ENCODE measurements around the gene SPRY4.
A peak's percentile ranks its signal among the peaks of the same experiment; 100 is the strongest.
"Not testable (repeated sequence)": the region's sequence is repeated elsewhere in the genome, so short reads cannot be mapped to it uniquely, and the experiment has no call there.

The SPRY4 gene

DNA sequence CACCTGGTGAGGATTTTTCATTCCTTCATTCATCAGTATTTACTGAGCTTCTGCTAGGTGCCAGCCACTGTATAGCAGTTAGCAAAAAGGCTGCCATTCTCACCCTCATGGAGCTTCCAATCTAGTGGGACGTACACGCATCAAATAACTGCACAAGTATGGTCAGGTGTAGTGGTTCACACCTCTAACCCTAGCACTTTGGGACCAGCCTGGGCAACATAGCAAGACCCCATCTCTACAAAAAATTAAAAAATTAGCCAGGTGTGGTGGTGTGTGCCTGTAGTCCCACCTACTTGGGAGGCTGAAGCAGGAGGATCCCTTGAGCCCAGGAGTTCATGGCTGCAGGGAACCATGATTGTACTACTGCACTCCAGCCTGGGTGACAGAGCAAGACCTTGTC is 8.9 kb upstream of the SPRY4 start:
- not testable (repeated sequence) for ATAC-seq

DNA sequence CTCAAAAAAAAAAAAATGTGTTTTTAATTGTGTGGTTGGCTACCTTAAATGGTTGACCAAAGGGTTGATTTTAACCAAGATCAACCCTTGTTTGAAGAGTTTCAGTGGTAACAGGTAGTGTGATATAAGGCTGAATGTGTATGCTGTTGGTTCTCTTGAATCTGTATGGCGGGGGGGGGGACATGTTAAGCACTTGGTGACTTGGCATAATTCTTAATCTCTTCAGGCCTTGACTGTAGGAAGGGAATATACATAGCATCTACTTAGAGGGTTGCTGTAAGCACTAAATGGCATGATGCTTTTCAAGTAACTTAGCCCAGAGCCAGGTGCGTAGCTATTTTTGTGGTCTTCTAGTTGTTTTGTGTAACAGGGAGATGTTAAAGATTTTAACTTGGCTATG is 5.6 kb upstream of the SPRY4 start:
- no peak for ATAC-seq

DNA sequence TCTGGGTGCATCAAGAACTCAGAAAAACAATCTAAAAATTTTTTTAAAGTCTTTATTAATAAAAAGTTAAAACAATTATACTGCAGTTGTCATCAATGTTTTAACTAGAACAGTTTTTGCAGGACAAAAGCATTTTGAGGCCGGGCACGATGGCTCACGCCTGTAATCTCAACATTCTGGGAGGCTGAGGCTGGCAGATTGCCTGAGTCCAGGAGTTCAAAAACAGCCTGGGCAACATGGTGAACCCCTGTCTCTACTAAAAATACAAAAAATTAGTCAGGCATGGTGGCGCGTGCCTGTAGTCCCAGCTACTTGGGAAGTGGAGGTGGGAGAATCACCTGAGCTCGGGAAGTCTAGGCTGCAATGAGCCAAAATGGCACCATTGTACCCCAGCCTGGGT is 5.2 kb upstream of the SPRY4 start:
- ATAC-seq = no peak

DNA sequence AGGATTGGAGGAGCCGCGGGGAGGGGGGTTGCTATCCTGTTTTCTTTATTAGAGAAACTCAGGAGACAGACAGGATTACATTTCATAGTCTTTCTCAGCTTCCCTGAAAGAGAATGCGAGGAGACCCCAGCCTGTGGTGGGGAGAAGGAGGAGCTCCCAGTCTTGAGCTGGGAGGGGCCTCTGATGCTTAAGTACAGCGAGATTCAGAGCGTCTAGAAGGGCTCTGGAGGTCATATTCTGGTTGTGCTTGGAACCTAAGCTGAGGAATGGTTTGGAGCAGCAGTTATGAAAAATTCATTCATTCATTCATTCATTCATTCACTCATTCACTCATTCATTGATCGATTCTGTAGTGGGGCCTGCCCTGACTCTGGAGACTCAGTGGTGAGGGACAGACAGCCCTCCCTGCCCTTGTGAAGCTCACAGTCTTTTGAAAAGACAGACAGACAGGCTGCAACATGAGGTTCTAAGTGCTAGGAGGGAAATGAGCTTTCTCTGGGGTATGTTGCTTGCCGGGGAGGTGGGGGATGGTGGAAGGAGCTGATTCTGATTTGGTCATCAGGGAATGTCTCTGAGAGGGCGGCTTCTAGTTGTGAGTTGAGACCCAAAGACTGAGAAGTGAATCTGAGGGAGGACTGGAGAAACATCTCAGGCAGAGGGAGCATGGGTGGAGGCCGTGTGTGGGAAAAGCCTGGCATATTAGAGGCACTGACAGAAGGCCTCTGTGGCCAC is 2.5 kb upstream of the SPRY4 start:
- ATAC-seq = no peak

DNA sequence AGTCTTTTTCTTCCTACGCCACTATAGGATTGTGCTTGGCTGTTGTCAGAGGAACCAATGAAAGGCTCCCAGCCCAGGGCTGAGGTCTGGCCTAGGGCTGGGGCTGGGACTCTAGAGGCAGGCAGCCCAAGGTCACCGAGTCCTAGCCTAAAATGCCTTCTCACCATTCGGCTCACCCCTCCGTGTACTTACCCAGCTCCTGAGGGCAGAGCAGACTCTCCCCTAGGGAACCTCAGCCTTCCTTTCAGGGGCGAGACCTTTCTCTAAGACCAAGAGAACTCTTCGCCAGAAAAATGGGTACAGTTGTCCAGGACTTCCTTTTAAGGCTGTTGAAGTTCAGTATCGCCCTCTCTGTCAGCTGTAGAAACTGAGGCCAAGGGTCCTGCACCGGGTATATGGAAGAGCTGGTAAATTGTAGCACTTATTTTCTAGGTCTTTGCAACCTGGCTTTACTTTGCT is 1.7 kb upstream of the SPRY4 start:
- ATAC-seq = no peak

DNA sequence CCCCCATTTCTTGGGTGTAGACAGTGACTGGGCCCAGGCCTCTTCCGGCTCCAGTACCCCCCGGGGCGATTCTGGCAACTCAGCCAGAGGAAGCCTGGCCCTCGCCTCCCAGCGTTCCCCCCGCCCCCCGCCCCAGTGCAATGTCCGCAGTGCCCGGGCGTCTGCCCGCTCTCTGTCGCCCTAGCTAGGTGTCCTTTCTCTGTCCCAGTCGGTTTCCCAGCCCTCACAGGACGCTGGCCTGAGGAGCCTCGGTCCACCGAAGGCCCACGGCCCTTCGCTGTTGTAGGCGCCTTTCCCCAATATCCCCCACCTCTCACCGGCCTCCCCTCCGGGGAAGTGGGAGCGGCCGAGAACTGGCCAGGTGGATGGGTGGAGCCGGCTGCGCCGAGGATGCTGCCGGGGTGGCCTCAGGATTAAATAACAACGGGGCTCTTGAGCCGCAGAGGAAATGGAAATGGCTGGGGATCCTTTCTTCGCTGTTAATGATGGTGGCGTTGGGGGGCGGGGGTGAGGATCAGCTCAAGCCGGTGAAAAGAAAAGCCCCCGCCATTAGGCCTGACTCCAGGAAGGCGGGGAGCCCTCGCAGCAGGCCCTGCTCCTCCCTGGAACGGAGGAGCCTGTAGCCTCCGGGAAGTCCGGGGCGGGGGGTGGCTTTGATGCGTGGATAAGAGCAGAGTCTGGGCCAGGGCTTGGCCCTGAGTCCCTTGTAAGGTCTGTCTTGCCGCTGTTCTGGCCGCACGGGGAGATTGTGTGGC is 1.1 kb upstream of the SPRY4 start:
- no peak for ATAC-seq

DNA sequence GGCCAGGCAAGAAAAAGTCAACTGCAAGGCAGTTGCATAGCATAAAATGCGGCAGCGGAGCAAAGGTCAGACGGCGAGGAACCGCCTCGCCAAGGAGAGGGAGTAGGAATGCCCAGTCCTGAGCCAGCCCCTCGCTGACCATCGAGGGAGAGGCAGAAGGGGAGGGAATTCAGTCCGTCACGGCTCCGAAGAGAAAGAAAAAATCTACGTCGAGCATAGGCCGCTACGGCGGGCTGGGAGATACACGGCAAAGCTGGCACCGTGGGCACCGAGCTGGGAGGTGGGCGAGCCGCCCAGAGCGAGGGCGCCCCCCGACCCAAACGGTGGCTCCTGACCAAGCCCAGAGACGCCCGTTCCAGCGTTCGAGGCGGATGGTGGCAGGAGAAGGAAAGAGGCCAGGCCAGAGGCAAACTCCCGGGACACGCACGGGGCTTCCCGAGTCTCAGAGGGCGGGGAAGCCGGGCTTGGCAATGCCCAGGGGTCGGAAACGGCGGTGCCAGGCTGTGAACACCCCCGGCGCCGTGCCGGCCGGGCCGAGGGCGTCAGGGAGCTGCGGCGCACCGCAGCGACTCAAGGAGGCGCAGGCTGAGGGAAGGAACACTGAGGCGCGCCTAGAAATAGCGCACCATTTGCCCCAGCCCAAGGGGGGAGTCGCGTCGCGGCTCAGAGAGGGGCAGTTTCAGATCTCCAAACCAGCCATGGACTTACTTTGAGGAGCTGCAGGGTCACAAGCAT is 518 bp downstream of the SPRY4 start:
- peak; percentile 53 to 57 for ATAC-seq

DNA sequence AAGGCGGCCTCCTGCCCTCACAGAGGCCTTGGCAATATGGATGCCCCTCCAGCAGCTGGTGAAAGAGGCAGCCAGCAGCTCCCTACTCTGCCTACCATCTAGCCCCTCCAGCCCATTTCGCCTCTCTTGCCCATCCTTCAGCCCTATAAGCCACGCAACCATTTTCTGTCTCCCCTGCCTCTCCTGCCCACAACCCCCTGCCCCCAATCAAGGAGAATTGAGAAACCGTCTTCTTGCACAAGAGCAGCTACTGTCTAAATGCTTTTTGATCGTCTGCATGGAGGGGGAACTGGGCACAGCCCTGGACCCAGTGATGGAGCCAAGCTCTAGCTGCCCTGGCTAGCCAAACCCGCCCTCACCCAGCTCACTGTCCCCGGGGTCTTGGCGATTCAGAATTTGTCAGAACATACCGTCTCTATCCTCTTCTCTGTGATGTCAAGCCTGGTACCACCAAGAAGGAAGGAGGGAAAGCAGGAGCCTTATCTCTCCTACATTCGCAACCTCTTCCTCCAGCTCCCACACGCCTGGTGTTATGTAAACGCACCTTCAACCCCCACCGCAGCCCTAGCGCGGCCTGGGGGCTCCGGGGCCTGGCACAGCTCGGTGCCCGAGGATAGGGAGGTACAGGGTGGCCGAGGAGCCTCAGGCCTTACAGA is 1.2 kb downstream of the SPRY4 start:
- no peak for ATAC-seq

DNA sequence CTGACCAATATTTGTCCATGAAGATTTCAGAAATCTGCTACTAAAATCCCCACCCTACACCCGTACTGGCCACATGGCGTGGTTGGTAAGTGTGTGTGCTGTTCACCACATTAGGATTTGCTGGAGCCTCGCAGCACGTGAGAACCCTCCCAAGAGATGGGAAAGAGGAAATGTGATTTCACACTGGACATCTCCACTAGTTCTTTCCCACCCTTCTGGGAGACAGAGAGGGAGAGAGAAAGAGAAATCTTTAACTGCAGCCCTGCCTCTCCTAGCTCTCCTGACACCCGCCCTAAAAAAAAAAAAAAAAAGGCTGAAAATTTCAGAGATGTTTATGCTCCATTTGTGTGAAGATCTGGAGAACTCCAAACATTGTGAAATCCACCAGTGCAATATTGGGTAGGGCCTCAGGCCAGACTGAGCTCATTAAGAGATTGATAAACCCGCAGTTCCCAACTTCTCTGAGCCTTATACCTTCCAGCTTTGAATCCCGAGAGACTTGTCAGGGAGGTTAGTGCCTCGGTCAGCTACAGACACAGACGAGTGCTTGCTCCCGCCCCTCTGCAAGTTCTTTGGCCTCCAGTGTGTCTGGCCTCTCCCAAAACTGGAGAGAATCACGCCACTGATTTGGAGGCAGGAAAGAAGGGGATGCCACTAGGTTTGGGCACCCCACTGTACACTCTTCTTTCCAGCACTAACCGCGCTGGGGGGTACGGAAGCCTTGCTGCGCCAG is 1.9 kb downstream of the SPRY4 start:
- no peak for ATAC-seq

DNA sequence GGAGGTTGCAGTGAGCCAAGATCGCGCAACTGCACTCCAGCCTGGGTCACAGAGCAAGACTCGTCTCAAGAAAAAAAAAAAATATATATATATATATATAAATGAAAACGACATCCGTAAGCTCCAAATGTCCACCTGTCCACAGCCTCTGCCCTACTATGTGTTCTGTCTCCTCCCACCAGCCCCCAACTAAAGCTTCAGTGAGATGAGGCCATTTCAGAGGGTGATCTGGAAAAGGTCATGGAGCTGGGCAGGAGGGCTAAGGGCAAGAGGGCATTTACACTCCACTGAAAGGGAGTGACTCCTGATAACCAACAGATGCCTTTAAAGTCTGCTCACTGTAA is 2.4 kb downstream of the SPRY4 start:
- ATAC-seq = no peak

DNA sequence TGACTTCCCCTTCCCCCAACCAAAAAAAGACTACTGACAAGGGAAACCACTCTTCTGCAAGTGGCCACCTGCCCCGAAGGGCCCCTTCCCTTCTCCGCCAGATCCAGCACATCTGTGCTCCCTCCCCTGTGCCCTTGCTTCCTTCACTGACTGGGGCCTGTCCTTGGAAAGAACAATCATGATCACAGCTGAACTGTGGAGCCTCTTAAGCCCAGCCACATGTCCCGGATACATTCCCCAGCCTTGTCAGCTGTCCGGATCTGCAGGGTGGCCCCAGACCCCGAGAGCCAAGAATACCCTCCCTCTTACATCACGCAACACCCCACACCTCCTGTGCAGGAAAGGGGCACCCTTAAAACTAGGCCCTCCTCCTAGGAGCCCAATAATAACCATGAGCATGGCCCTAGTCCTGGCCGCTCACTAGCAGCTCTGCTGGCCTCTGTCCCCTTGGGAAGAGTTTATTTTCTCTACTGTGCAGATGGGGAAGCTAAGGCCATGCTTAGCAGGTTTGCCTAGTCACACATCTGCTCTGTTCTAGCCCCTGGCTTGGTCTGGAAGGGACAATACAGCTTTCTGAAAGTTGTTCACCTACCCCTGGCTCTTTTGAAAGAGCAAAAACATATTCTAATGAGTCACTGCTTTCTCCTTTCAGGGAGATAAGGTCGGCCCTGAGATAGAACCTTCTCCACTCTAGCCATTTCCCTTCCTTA is 3.8 kb downstream of the SPRY4 start:
- ATAC-seq = no peak

DNA sequence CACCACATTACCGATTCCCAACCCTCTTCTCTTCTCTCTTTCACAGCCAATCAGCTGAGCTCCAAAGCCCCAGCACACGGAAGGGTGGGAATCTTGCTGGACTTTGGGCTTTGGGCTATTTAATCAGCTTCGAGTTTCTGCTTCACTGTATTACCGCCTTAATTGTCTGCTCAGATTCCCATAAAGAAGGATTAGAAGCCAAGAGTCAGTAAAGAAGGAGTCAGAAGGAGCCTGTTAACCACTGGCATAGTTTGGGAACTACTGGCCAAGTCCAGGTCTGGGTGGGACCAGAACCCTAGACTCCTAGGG is 4.4 kb downstream of the SPRY4 start:
- no peak for ATAC-seq

DNA sequence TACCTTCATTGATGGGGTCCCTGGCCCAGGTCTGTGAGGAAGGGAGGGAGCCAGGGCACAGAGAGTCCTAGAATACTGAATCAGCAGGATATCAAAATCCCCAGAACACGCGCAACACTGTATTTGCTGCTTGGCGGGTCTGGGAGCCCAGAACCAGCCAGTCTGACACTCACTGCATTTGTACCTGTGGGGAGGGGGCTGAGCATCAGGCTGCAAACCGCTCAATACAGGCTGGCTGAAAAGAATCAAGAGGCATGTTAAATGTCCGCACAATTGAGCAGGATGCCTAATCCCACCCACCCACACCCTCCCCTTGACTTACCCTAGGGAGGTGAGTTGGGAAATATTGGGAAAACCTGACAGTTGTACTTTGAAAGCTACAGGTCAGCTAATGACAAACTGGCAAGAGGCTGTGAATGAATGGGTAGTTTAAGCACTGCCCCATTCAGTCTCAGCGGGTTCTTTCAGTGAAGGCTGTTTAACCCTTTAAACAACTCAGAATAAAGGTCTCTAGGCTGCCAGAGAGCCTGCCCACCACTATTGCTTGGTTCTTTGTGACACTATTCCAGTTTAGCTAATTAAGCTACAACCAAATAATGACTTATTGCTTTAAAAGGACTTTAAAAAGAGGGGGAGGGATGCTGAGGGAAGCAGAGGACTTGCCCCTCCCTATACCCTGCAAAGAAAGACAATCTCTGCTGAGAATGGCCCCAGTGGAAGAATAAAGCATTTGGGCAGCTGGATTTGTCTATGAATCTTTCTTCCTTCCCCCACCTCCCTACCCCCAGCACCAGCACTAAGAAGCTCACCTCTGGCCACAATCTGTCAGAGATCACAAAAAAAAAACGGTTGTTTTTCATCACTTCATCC is 5.0 kb downstream of the SPRY4 start:
- ATAC-seq = no peak

DNA sequence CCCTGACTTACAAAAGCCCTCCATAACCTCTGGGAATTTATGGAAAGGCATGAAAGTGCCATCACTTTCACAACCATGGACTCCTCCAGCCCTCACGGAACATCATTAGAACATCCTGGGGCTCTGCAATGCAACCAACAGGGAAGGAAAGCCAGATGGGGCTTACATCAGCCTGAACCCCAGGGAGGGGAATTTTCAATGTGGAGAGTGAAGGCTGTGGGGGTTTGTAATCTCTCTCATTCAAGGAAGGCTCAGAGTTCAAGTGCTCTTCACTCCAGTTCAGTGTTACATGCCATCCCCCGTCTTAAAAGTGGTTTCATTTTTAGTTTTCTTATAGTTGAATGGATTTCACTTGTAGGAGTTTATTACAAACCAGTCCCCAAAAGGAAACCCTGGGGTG is 5.7 kb downstream of the SPRY4 start:
- no peak for ATAC-seq

DNA sequence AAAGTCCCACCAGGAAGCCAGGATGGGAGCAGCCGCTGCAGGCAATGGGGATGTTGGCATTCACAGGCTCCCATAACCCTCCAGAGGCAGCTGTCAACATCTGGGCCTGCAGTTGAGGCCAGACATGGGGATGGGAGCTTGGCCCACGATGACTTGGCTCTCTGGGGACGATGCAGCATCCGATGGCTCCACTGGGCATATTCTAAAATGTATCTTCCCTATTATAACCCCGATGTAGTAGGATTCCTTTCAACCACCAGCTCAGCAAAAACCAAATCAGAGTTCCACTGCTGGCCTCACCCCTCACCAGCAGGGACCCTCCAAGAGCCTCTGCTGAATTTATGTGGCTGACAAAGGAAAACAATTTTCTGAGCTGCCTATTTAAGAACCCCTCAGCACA is 7.1 kb downstream of the SPRY4 start:
- no peak for ATAC-seq

DNA sequence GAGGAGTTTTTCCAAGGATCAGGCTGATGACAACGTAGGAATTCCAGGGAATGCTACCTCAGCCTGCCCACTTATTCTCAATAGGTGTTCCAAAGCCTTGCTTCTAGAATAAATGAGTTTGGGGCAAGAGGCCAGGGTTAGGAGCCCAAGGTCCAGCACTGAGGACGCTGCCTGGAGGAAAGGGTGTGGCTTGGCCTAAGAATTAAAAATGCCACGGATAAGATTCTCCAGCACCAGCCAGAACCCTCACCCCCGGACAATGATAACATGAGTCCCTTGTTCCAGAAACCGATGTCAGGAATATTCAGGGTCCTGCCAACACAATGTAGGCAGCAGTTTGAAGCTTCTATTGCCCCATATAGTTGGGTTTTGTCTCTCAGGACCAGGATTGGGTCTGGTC is 7.6 kb downstream of the SPRY4 start:
- no peak for ATAC-seq

DNA sequence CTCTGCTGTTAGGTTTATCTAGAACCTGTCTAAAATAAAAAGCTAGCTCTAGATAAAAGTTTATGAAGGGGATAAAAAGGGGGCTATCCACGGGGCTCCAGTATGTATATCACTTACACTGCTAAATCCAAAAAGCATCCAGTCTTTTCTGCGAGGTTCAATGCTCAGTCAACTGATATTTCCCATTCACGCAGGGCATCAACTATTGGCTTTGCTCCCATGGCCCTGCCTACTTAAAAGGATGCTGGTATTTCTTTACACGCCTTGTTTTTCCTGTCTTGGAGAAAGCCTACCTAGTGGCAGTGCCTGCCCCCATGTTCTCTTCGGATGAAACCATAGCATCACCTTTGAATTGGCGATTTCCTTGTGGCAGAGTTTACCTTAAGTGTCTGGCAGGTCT is 8.1 kb downstream of the SPRY4 start:
- no peak for ATAC-seq

DNA sequence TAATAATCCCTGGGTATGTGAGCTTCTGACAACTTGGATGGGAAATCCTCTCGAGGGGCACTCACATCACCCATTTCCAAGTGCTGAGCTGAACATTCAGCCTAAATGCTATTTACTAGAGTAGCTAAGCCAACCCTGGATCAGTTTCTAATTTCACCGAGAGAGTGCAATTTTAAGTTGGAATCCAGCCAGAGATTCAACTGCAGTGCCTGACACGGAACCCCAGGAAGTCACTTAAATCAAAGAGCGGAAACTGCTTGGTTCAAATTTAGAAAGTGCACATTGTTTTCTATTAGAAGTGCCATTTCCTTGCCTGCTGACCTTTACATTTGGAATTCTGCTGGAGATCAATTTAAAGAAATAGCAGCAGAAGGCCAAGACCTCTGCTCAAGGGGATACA is 8.8 kb downstream of the SPRY4 start:
- ATAC-seq = no peak

DNA sequence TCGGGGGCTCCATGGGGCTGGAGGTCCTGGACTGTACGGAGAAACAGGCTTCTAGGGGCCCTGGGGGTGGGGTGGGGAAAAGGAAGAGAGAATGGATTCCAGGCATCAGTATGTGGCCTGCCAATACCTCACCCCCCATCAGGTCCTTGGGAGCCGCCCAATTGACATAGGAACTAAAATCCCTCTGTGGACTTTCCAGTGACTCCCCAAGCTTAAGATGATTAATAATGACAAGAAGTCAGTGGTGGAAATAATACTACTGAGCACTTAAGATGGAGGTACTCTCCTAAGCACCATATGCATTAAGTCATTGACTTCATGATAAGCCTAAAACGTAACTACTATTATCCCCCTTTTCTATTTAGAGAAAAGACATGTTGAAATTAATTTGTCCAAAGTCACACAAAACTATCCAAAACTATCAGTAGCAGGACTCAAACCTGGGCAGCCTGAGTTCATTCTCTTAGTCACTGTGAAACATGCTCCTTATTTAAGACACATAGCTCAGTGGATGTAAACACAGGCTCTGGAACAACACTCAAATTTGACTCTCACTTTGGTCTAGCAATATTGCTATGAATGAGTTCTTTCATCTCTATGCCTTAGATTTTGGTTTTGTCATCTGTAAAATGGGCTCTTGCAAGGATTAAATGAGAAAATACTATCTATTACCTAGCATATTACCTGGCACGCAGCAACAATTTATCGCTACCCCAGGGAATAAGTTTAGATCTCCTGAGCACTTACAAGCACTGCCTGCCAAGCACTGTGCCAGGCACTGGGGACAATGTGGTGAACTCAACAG is 9.5 kb downstream of the SPRY4 start:
- ATAC-seq = no peak

DNA sequence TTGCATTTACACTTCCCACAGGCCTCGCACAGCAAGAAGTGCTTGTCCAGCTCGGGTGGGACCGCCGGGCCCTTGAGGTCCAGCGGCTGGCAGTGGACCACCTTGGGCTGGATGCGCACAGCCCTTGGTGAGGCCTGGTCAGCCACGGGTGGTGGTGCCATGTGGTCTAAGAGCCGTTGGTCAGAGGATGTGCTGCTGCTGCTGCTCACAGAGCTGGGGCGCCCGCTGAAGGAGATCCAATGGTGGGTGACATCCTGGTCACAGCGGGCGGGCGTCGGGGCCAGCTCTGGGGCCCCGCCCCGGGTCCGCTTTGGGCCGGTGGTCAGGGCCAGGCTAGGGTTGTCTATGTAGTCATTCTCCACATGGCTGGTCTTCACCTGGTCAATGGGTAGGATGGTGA is 10.2 kb downstream of the SPRY4 start:
- no peak for ATAC-seq

Data from activated CD4-positive, CD25-positive, alpha-beta regulatory T cell treated with anti-CD3 and anti-CD28 coated beads, Interleukin-2, amount 50 U/mL, for 24 hours (primary cell).